ENCODE results near the gene CPEB4. TPM values are rescaled to one million over a fixed set of nuclear protein-coding genes. Genes with fewer than 3 reads are reported as not detected.

The CPEB4 gene
- total RNA-seq, 1 experiment from 2014 or later, result 27.7 TPM

GRCh38 chr5:173971681-173972345 lies 83.7 kb downstream of the CPEB4 start:
- ChIA-PET POLR2A (no interaction called here), CTCF (interaction anchor here (0.9 to 1.9 kb wide), 2 partner anchors 342 to 356 kb away, joined by 5 to 8 read pairs; partner anchors contain the start of gene BOD1)
- H3K36me3 ChIP-seq (ENCODE audit: control insufficient read depth, insufficient read depth, low read length), result no peaks in the 10 kb centered on the region
- DNase-seq (ENCODE audit: low read depth, low spot score), result no peak
- no peaks in the 10 kb centered on the region for H3K9me3 ChIP-seq (ENCODE audit: control insufficient read depth, insufficient read depth, low read depth, low read length)
- in situ Hi-C loops (cut with HindIII; ENCODE audit: low pct_unique_long_range_greater_than_20kb, low sequenced_read_pairs), result no loop called here
- no peak overlapping the region for H3K4me3 ChIP-seq (ENCODE audit: low read depth in 2 of 2, low read length in 2 of 2)
- H3K27me3 ChIP-seq (ENCODE audit: control insufficient read depth, insufficient read depth, low read length), result no peaks in the 10 kb centered on the region
- H3K4me1 ChIP-seq (ENCODE audit: control insufficient read depth, insufficient read depth, low read length), result peaks cover 18% of the 10 kb centered on the region
- no peak overlapping the region for H3K27ac ChIP-seq (ENCODE audit: low read length)
- ATAC-seq, result no peak
- intact Hi-C loops (cut with micrococcal nuclease; ENCODE audit: unreplicated experiment), result loop anchor here (2.0 to 5.0 kb wide), 2 partner anchors 85 to 353 kb away; partner anchors contain the start of gene CPEB4
- TF ChIP-seq CTCF (IDR thresholded peaks at IDR 0.05) (no peak), REST (IDR thresholded peaks at IDR 0.05; ENCODE audit: insufficient read depth in 1 of 2, low read depth in 2 of 2, low read length in 1 of 2) (no peak), TCF7L2 (IDR thresholded peaks at IDR 0.05; ENCODE audit: low read depth, low read length) (no peak), SIN3A (IDR thresholded peaks at IDR 0.05; ENCODE audit: borderline replicate concordance, insufficient read depth, low read depth, low read length) (no peak), POLR2AphosphoS5 (IDR thresholded peaks at IDR 0.05; ENCODE audit: low read depth, low read length) (no peak)
- no TSS peak for BruUV-seq (replicated peaks)

GRCh38 chr5:173972607-173972924 lies 84.4 kb downstream of the CPEB4 start:
- POLR2A ChIA-PET, result interaction anchor here (0.6 kb wide), 1 partner anchor 915 kb away, joined by 11 read pairs; no protein-coding TSS in a partner anchor
- H3K4me3 ChIP-seq (ENCODE audit: low read depth in 2 of 2, low read length in 2 of 2), result peak overlapping the region in 1 of 2 experiments; percentile 59; a peak in 3 of 4 replicates
- in situ Hi-C loops (cut with HindIII; ENCODE audit: low pct_unique_long_range_greater_than_20kb, low sequenced_read_pairs), result no loop called here

More at GRCh38 chr5:173972607-173972924, 84.4 kb downstream of the CPEB4 start:
- CTCF ChIA-PET, result interaction anchor here (0.8 to 1.4 kb wide), 3 partner anchors 9 to 343 kb away, joined by 3 to 8 read pairs (median 8); no protein-coding TSS in a partner anchor
- Histone ChIP-seq H3K36me3 (ENCODE audit: control insufficient read depth, insufficient read depth, low read length) (no peaks in the 10 kb centered on the region), H3K9me3 (ENCODE audit: control insufficient read depth, insufficient read depth, low read depth, low read length) (no peaks in the 10 kb centered on the region), H3K27ac (ENCODE audit: low read length) (no peak overlapping the region), H3K4me1 (ENCODE audit: control insufficient read depth, insufficient read depth, low read length) (peaks cover 18% of the 10 kb centered on the region), H3K27me3 (ENCODE audit: control insufficient read depth, insufficient read depth, low read length) (no peaks in the 10 kb centered on the region)
- intact Hi-C loops (cut with micrococcal nuclease; ENCODE audit: unreplicated experiment), result loop anchor here (2.0 to 5.0 kb wide), 2 partner anchors 85 to 354 kb away; partner anchors contain the start of gene CPEB4
- no TSS peak for BruUV-seq (replicated peaks)
- ATAC-seq, result no peak
- TF ChIP-seq REST (IDR thresholded peaks at IDR 0.05; ENCODE audit: insufficient read depth in 1 of 2, low read depth in 2 of 2, low read length in 1 of 2), result no peak
- DNase-seq (ENCODE audit: low read depth, low spot score), result no peak

All from Panc1 (cell line).